Common myeloid progenitor, CD34-positive (primary cell): ENCODE measurements around the gene DOCK1.

Experiments
- CTCF ChIA-PET: fragments of 350-600 bp; sonication (Branson Sonifier 250); formaldehyde crosslinking; loops from one replicate; lab custom pipeline; 2021; ENCODE audit warnings: antibody characterized with exemption; lab: Charles Lee
- POLR2A ChIA-PET: fragments of 350-600 bp; sonication (Branson Sonifier 250); formaldehyde crosslinking; loops from one replicate; lab custom pipeline; 2021; ENCODE audit warnings: antibody characterized with exemption; lab: Charles Lee
- DNase-seq, 3 donors: peaks; one replicate each; pipeline versions ENCODE4 v3.0.0 to v3.0.0-alpha.2; 2013
- H3K27ac ChIP-seq, 2 experiments: 1 replicate in 1 of 2; 2 replicates in 1 of 2; pipeline ENCODE4 v1.7.0; 2013; ENCODE audit warnings: inconsistent platforms in 2 of 2, low read length in 2 of 2, mild to moderate bottlenecking in 2 of 2, low read depth in 1 of 2, moderate library complexity in 1 of 2; ENCODE audit not compliant: severe bottlenecking in 2 of 2, insufficient read depth in 1 of 2, poor library complexity in 1 of 2
- H3K27me3 ChIP-seq, 5 experiments: replicated peaks in 2 of 5; 1 replicate in 3 of 5; 2 replicates in 2 of 5; pipeline versions ENCODE4 v1.6.1 to v1.7.0; 2013; ENCODE audit warnings: low read length in 4 of 5, mild to moderate bottlenecking in 2 of 5, moderate library complexity in 2 of 5, inconsistent platforms in 1 of 5; ENCODE audit not compliant: insufficient read depth in 5 of 5, control insufficient read depth in 4 of 5
- H3K36me3 ChIP-seq, 4 experiments: 1 replicate in 2 of 4; 2 replicates in 2 of 4; pipeline versions ENCODE4 v1.6.1 to v1.7.0; 2013; ENCODE audit warnings: low read length in 3 of 4, control low read depth in 1 of 4, mild to moderate bottlenecking in 1 of 4; ENCODE audit not compliant: control insufficient read depth in 4 of 4, insufficient read depth in 4 of 4
- H3K4me1 ChIP-seq, 4 experiments: 1 replicate in 3 of 4; 2 replicates in 1 of 4; pipeline versions ENCODE4 v1.6.1 to v1.7.1; 2013; ENCODE audit warnings: low read length in 3 of 4, mild to moderate bottlenecking in 3 of 4, control low read depth in 1 of 4, inconsistent platforms in 1 of 4, moderate library complexity in 1 of 4; ENCODE audit not compliant: control insufficient read depth in 4 of 4, insufficient read depth in 4 of 4; ENCODE audit errors: control extremely low read depth in 1 of 4
- H3K4me3 ChIP-seq, 7 experiments: 1 replicate in 4 of 7; 2 replicates in 3 of 7; pipeline versions ENCODE4 v1.5.1 to v1.7.0; 2013; ENCODE audit warnings: mild to moderate bottlenecking in 7 of 7, low read length in 6 of 7, moderate library complexity in 6 of 7, inconsistent platforms in 2 of 7, low read depth in 2 of 7, control low read depth in 1 of 7; ENCODE audit not compliant: insufficient read depth in 4 of 7, control insufficient read depth in 1 of 7; ENCODE audit errors: extremely low read depth in 1 of 7
- H3K9me3 ChIP-seq, 5 experiments: 1 replicate in 4 of 5; 2 replicates in 1 of 5; pipeline versions ENCODE4 v1.6.1 to v1.7.1; 2013; ENCODE audit warnings: low read length in 4 of 5, mild to moderate bottlenecking in 2 of 5, inconsistent platforms in 1 of 5, low read depth in 1 of 5, moderate library complexity in 1 of 5; ENCODE audit not compliant: control insufficient read depth in 4 of 5, insufficient read depth in 2 of 5; ENCODE audit errors: control extremely low read depth in 1 of 5
- WGBS: methylation state at CpG from one replicate; pipeline ENCODE4 v1.1.5; 2013; ENCODE audit not compliant: insufficient coverage; 5-methylcytosine and 5-hydroxymethylcytosine counted together

Gene DOCK1

DNA sequence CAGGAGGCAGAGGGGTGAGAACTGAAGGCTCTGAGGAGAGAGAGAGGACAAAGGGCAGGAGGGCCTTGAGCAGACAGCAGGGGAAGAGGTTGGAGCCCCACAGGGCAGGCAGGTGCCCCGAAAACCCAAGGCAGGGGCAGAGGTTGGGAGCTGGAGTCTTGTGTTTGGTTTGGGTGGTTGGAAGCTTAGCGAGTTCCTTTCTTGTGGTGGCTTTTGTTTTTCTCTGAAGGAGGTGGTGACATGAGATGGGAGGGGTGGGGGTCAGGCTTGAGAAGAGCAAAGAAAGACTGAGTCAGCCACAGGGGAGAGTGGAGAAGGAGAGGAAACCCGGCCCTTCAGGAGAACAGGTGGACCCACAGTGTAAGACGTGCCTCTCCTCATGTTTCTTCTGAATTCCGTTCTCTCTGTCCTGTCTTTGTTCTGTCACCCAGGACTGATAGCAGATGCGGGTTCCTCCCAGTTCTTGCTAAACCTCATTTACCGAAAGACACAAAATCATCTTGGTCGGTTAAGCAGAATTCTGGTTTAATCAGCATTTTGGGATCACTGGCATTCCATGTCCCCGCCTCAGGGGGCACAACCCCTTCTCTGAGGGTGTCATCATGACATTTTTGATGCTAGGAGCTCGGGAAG lies 195.9 kb downstream of the DOCK1 start:
- POLR2A ChIA-PET = interaction anchor here (0.6 kb wide), 1 partner anchor 128 kb away, joined by 5 read pairs; no protein-coding TSS in a partner anchor
- H3K36me3 ChIP-seq = peaks cover 0 to 37% (median under 1%) of the 10 kb centered on the region in 4 experiments
- no peaks in the 10 kb centered on the region for H3K27me3 ChIP-seq
- DNase-seq = no peak
- no peaks in the 10 kb centered on the region for H3K9me3 ChIP-seq
- H3K4me1 ChIP-seq = no peaks in the 10 kb centered on the region
- no peak overlapping the region for H3K4me3 ChIP-seq
- CTCF ChIA-PET = no interaction called here
- WGBS = 97% methylated on average over 10 of the region's 10 CpGs
- no peak overlapping the region for H3K27ac ChIP-seq

- no peaks in the 10 kb centered on the region for H3K27me3 ChIP-seq
- H3K36me3 ChIP-seq = peaks cover 0 to 46% (median 4%) of the 10 kb centered on the region in 4 experiments
- H3K27ac ChIP-seq = no peak overlapping the region
- no peaks in the 10 kb centered on the region for H3K9me3 ChIP-seq
- 91% methylated on average over 3 of the region's 3 CpGs for WGBS
- no peak overlapping the region for H3K4me3 ChIP-seq
- CTCF ChIA-PET = no interaction called here
- no peak for DNase-seq
- POLR2A ChIA-PET = no interaction called here
- H3K4me1 ChIP-seq = no peaks in the 10 kb centered on the region
Observed at GRCh38 chr10:127102176-127102575, 196.9 kb downstream of the DOCK1 start.

GRCh38 chr10:127115100-127115499 lies 209.9 kb downstream of the DOCK1 start:
- peaks cover 0 to 28% (median 5%) of the 10 kb centered on the region in 4 experiments for H3K36me3 ChIP-seq
- no peaks in the 10 kb centered on the region for H3K9me3 ChIP-seq
- ChIA-PET CTCF (interaction anchor here (0.8 to 1.5 kb wide), 2 partner anchors 28 to 79 kb away, joined by 3 read pairs; no protein-coding TSS in a partner anchor), POLR2A (no interaction called here)
- H3K4me3 ChIP-seq = no peak overlapping the region
- 100% methylated on average over 1 of the region's 1 CpG for WGBS
- H3K4me1 ChIP-seq = peaks cover 0 to 22% (median 20%) of the 10 kb centered on the region in 4 experiments
- no peaks in the 10 kb centered on the region for H3K27me3 ChIP-seq
- H3K27ac ChIP-seq = no peak overlapping the region
- DNase-seq = no peak

DNA sequence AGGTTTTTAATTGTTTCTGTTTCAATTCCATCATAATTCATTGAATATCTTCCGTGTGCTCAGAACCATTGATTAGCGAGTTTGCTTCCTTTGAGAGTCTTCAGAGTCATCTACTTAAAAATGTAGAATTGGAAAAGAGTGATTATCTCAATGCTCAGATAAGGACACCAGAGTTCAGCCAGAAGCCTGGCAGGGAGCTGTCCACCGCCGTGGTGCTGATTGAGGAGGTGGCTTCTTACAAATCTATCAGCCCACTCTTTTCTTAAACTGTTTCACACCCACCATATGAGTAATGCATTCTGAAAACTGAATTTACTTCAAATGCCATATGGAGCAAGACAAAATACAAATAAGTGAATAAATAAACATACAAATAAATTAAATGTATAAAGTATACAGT lies 211.9 kb downstream of the DOCK1 start:
- ChIA-PET POLR2A (no interaction called here), CTCF (no interaction called here)
- peaks cover 0 to 23% (median 21%) of the 10 kb centered on the region in 4 experiments for H3K4me1 ChIP-seq
- H3K27ac ChIP-seq = no peak overlapping the region
- no peaks in the 10 kb centered on the region for H3K27me3 ChIP-seq
- peaks cover 0 to 14% (median 1%) of the 10 kb centered on the region in 4 experiments for H3K36me3 ChIP-seq
- WGBS = no CpG with 5 or more reads among the region's 4 CpGs
- H3K9me3 ChIP-seq = no peaks in the 10 kb centered on the region
- peak; percentile 69 to 84 (median 83) for DNase-seq
- peak overlapping the region in 1 of 7 experiments; percentile 34 for H3K4me3 ChIP-seq

DNA sequence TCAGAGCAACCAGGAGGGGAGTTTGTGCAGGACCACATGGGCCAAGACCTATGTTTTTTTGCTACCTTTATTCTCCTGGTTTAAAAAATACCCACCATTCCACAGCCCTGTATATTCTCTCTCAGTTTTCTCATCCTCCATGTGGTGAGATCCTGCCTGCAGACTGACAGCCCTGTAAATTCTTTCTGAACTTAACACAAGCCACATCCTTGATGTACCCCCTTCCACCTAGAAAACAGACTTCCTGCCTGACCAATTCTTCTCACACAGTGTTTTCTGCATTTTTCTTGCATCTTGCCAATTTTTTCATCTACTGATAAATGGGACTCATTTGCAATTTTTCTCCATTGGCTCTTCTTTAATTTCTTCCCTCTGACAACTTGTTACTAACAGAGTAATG lies 212.8 kb downstream of the DOCK1 start:
- no peaks in the 10 kb centered on the region for H3K27me3 ChIP-seq
- DNase-seq = peak; percentile 36 to 85 (median 74)
- peaks cover 0 to 23% (median 21%) of the 10 kb centered on the region in 4 experiments for H3K4me1 ChIP-seq
- ChIA-PET POLR2A (no interaction called here), CTCF (no interaction called here)
- no peaks in the 10 kb centered on the region for H3K9me3 ChIP-seq
- H3K27ac ChIP-seq = no peak overlapping the region
- H3K4me3 ChIP-seq = peak overlapping the region in 3 of 7 experiments; percentile 1 to 34 (median 24)
- peaks cover 0 to 7% (median 1%) of the 10 kb centered on the region in 4 experiments for H3K36me3 ChIP-seq

- peaks cover 0 to 2% (median 0%) of the 10 kb centered on the region in 4 experiments for H3K36me3 ChIP-seq
- no peak overlapping the region for H3K27ac ChIP-seq
- H3K4me1 ChIP-seq = peaks cover 0 to 34% (median 30%) of the 10 kb centered on the region in 4 experiments
- H3K9me3 ChIP-seq = no peaks in the 10 kb centered on the region
- peak; percentile 22 to 77 (median 65) for DNase-seq
- ChIA-PET CTCF (interaction anchor here (0.6 kb wide), 1 partner anchor 22 kb away, joined by 3 read pairs; no protein-coding TSS in a partner anchor), POLR2A (no interaction called here)
- H3K4me3 ChIP-seq = no peak overlapping the region
- no peaks in the 10 kb centered on the region for H3K27me3 ChIP-seq
- WGBS = 55% methylated on average over 4 of the region's 8 CpGs
Observed at GRCh38 chr10:127119936-127120335, 214.7 kb downstream of the DOCK1 start.

- Histone ChIP-seq H3K27me3 (no peaks in the 10 kb centered on the region), H3K4me1 (peaks cover 0 to 40% (median 34%) of the 10 kb centered on the region in 4 experiments), H3K4me3 (no peak overlapping the region), H3K9me3 (no peaks in the 10 kb centered on the region), H3K36me3 (peaks cover 0 to 9% (median 0%) of the 10 kb centered on the region in 4 experiments), H3K27ac (no peak overlapping the region)
- ChIA-PET POLR2A (no interaction called here), CTCF (no interaction called here)
- DNase-seq = no peak
- WGBS = 83% methylated on average over 4 of the region's 4 CpGs
Observed at GRCh38 chr10:127122831-127123230, 217.6 kb downstream of the DOCK1 start.
